BLaER1 (cell line): ENCODE data around the gene TMEM54.

ENCODE experiments used
- H3K27ac ChIP-seq: shearing (Covaris generic); formaldehyde crosslinking; 2 replicates; pipeline ENCODE4 v1.8.1; 2022
- H3K27me3 ChIP-seq: shearing (Covaris generic); formaldehyde crosslinking; 2 replicates; pipeline ENCODE4 v1.8.1; 2022
- H3K36me3 ChIP-seq: shearing (Covaris generic); formaldehyde crosslinking; 2 replicates; pipeline ENCODE4 v1.8.1; 2022
- H3K4me1 ChIP-seq: shearing (Covaris generic); formaldehyde crosslinking; 2 replicates; pipeline ENCODE4 v1.8.1; 2022
- H3K4me2 ChIP-seq: shearing (Covaris generic); formaldehyde crosslinking; 2 replicates; pipeline ENCODE4 v1.8.1; 2022
- H3K4me3 ChIP-seq: shearing (Covaris generic); formaldehyde crosslinking; 2 replicates; pipeline ENCODE4 v1.8.1; 2022
- H3K9ac ChIP-seq: shearing (Covaris generic); formaldehyde crosslinking; 2 replicates; pipeline ENCODE4 v1.8.1; 2022
- H3K9me3 ChIP-seq: shearing (Covaris generic); formaldehyde crosslinking; 2 replicates; pipeline ENCODE4 v1.8.1; 2022
- H4K20me1 ChIP-seq: shearing (Covaris generic); formaldehyde crosslinking; 2 replicates; pipeline ENCODE4 v1.8.1; 2022
- Cebpa-rat ChIP-seq: shearing (Covaris generic); IDR thresholded peaks from 2 replicates; pipeline ENCODE4 v1.8.1; 2022

The TMEM54 gene

GRCh38 chr1:32884726-32885125 lies 16.5 kb downstream of the TMEM54 start:
- no peak overlapping the region for H3K27ac ChIP-seq
- no peaks in the 10 kb centered on the region for H3K9me3 ChIP-seq
- H3K36me3 ChIP-seq, result no peaks in the 10 kb centered on the region
- H3K9ac ChIP-seq, result no peak overlapping the region
- H3K4me2 ChIP-seq, result no peak overlapping the region
- TF ChIP-seq Cebpa-rat, result no peak
- H3K27me3 ChIP-seq, result peaks cover 28% of the 10 kb centered on the region
- peaks cover 7% of the 10 kb centered on the region for H3K4me1 ChIP-seq
- H3K4me3 ChIP-seq, result no peak overlapping the region
- H4K20me1 ChIP-seq, result no peaks in the 10 kb centered on the region

DNA sequence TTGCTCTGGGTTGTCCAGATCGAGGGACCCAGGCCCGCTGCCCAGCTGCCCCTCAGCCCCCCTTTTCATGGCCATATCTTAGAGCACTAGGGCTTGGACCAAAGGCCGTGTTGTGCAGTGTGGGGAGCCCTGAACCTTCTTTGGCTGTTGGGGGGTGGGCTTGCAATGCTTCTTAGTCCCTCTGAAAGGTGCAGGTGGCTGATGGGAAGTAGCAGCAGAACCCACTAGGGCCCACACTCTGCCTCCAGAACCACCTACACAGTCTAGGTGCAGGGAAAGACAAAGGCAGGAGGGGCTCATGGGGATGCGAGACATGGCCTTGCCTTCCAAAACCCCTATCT lies 17.2 kb downstream of the TMEM54 start:
- Histone ChIP-seq H3K27ac (no peak overlapping the region), H3K27me3 (peaks cover 28% of the 10 kb centered on the region), H3K4me2 (no peak overlapping the region), H3K36me3 (no peaks in the 10 kb centered on the region), H3K4me1 (peaks cover 7% of the 10 kb centered on the region), H3K9me3 (no peaks in the 10 kb centered on the region), H3K4me3 (no peak overlapping the region), H4K20me1 (no peaks in the 10 kb centered on the region), H3K9ac (no peak overlapping the region)
- no peak for TF ChIP-seq Cebpa-rat

GRCh38 chr1:32883338-32884031 lies 17.7 kb downstream of the TMEM54 start:
- no peak overlapping the region for H3K9ac ChIP-seq
- no peak overlapping the region for H3K4me3 ChIP-seq
- no peak overlapping the region for H3K27ac ChIP-seq
- TF ChIP-seq Cebpa-rat, result no peak
- no peak overlapping the region for H3K4me2 ChIP-seq
- no peaks in the 10 kb centered on the region for H4K20me1 ChIP-seq
- peaks cover 28% of the 10 kb centered on the region for H3K27me3 ChIP-seq
- no peaks in the 10 kb centered on the region for H3K9me3 ChIP-seq
- no peaks in the 10 kb centered on the region for H3K36me3 ChIP-seq
- peaks cover 7% of the 10 kb centered on the region for H3K4me1 ChIP-seq

GRCh38 chr1:32881871-32882850 lies 19.0 kb downstream of the TMEM54 start:
- no peaks in the 10 kb centered on the region for H3K36me3 ChIP-seq
- H4K20me1 ChIP-seq, result no peaks in the 10 kb centered on the region
- no peak for TF ChIP-seq Cebpa-rat
- no peak overlapping the region for H3K4me3 ChIP-seq
- no peak overlapping the region for H3K27ac ChIP-seq
- no peak overlapping the region for H3K9ac ChIP-seq
- H3K4me1 ChIP-seq, result peaks cover 7% of the 10 kb centered on the region
- H3K4me2 ChIP-seq, result peak overlapping the region; percentile 28
- no peaks in the 10 kb centered on the region for H3K9me3 ChIP-seq
- H3K27me3 ChIP-seq, result peaks cover 22% of the 10 kb centered on the region

DNA sequence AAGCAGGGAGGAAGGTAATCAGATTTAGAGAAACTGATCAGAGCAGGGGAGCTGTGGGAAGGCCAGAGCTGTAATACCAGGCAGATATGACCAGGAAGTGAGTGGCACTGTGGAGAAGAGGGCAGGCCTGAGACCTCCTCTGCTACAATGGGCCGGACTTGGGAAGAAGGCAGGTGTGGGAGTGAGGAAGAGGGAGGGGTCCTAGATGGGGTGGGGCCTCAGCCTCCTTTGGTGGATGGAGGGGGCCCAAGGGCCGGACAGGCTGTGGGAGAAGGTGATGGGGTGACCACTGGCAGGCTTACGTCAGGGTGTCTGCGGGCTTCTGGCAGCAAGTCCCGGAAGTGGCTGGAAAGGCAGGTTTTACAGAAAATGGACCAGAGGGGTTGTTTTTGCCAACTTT lies 19.9 kb downstream of the TMEM54 start:
- H3K27ac ChIP-seq, result no peak overlapping the region
- no peak overlapping the region for H3K4me3 ChIP-seq
- H3K4me1 ChIP-seq, result peaks cover 14% of the 10 kb centered on the region
- H3K27me3 ChIP-seq, result peaks cover 14% of the 10 kb centered on the region
- no peaks in the 10 kb centered on the region for H4K20me1 ChIP-seq
- H3K36me3 ChIP-seq, result no peaks in the 10 kb centered on the region
- TF ChIP-seq Cebpa-rat, result no peak
- no peaks in the 10 kb centered on the region for H3K9me3 ChIP-seq
- H3K9ac ChIP-seq, result no peak overlapping the region
- no peak overlapping the region for H3K4me2 ChIP-seq

GRCh38 chr1:32878637-32879041 lies 22.6 kb downstream of the TMEM54 start:
- Histone ChIP-seq H3K9me3 (no peaks in the 10 kb centered on the region), H3K4me1 (peaks cover 29% of the 10 kb centered on the region), H3K36me3 (no peaks in the 10 kb centered on the region), H4K20me1 (no peaks in the 10 kb centered on the region), H3K9ac (no peak overlapping the region), H3K4me3 (no peak overlapping the region), H3K27me3 (no peaks in the 10 kb centered on the region), H3K27ac (no peak overlapping the region), H3K4me2 (no peak overlapping the region)
- no peak for TF ChIP-seq Cebpa-rat

GRCh38 chr1:32878183-32878582 lies 23.0 kb downstream of the TMEM54 start:
- H3K4me2 ChIP-seq, result no peak overlapping the region
- H4K20me1 ChIP-seq, result no peaks in the 10 kb centered on the region
- H3K27me3 ChIP-seq, result no peaks in the 10 kb centered on the region
- no peak overlapping the region for H3K9ac ChIP-seq
- H3K9me3 ChIP-seq, result no peaks in the 10 kb centered on the region
- no peak overlapping the region for H3K27ac ChIP-seq
- TF ChIP-seq Cebpa-rat, result no peak
- H3K4me1 ChIP-seq, result peaks cover 33% of the 10 kb centered on the region
- no peak overlapping the region for H3K4me3 ChIP-seq
- H3K36me3 ChIP-seq, result no peaks in the 10 kb centered on the region

- Histone ChIP-seq H3K9ac (no peak overlapping the region), H3K27ac (no peak overlapping the region), H3K4me3 (no peak overlapping the region), H3K4me2 (no peak overlapping the region), H3K27me3 (no peaks in the 10 kb centered on the region), H3K4me1 (peaks cover 40% of the 10 kb centered on the region), H4K20me1 (no peaks in the 10 kb centered on the region), H3K9me3 (no peaks in the 10 kb centered on the region), H3K36me3 (no peaks in the 10 kb centered on the region)
- no peak for TF ChIP-seq Cebpa-rat
These were observed 23.7 kb downstream of the TMEM54 start for GRCh38 chr1:32877211-32878110.

DNA sequence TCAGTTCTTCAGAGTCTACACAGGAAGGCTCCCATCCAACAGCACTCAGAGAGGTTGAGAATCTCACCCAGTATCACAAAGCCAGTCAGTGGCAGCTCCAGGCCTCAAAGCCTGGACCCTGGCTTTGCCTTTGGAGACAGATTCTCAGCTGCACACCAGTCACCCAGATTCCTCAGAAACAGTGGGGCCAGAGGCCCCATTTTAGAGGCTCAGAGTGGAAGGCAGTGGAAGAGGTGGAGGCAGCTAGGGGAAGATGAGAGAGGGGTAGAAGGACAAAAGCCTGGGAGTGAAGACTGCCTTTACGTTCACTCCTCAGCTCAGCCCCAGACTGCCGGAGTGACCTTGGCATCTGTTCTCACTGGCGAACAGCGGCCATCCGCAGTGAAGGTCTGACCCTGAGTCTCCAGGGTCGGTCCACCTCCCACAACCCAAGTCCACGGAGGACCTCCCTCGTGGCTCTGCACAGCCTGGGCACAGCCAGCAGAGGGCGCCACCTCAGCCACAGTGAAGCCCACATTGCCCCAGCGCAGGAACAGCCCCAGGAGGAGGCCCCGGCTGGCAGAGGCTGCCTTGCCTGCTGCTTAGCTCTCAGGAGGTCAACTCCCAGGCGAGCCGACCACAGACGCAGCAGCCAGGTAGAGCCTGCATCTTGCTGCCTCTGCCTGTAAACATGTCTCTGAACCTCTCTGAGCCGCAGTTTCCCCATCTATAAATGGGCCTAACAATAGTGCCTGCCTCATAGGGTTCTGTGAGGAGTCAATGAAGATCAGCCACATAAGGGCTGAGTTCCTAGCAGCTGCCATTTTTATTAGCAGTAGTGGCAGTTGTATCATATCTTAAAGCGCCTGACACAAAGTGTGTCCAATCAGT lies 24.6 kb downstream of the TMEM54 start:
- H4K20me1 ChIP-seq, result peaks cover 7% of the 10 kb centered on the region
- H3K9ac ChIP-seq, result no peak overlapping the region
- H3K9me3 ChIP-seq, result no peaks in the 10 kb centered on the region
- peaks cover 40% of the 10 kb centered on the region for H3K4me1 ChIP-seq
- no peak overlapping the region for H3K27ac ChIP-seq
- peak overlapping the region; percentile 39 for H3K4me2 ChIP-seq
- H3K36me3 ChIP-seq, result no peaks in the 10 kb centered on the region
- TF ChIP-seq Cebpa-rat, result no peak
- no peak overlapping the region for H3K4me3 ChIP-seq
- peaks cover 7% of the 10 kb centered on the region for H3K27me3 ChIP-seq
